PC-3 (cell line): ENCODE measurements around the gene CSF1.

Experiments
- EZH2 ChIP-seq: fragments of 300-600 bp; sonication (generic); IDR thresholded peaks from one replicate; pipeline ENCODE4 v1.6.1; 2017; ENCODE audit warnings: antibody characterized with exemption, mild to moderate bottlenecking, low read length; ENCODE audit not compliant: unreplicated experiment
- TF ChIP-seq, protein P1 (sequence below): fragments of 300-600 bp; sonication (generic); conservative IDR thresholded peaks from 2 replicates; pipeline ENCODE4 v1.5.1; 2017; ENCODE audit warnings: antibody characterized with exemption, low read depth, mild to moderate bottlenecking, low read length

DNA sequence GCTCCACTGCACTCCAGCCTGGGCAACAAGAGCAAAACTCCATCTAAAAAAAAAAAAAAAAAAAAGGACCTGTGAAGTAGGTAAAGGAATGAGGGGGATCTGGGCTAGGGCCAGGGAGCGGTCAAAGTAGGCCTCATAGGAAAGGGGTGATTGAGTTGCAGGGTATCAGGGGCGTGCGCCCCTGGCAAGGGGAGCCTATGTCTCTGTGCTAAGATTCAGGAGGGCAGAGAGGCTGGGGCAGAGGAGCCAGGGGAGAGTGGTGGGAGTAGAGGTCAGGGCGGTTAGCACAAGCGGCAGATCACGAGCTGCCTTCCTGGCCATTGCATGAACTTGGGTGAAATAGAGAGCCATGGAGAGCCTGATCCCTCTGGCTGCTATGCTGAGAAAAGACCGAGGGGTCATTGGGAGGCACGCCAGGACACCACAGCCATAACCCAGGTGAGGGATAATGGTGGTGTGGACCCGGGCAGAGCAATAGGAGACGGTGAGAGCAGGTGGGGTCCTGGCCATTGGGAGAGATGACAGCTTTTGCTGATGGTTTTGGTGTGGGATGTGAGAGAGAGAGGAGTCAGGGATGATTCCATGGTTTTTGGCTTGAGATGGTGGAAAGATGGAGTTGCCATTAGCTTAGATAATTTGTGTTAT lies 30.6 kb upstream of the CSF1 start:
- TF ChIP-seq, protein P1, sequence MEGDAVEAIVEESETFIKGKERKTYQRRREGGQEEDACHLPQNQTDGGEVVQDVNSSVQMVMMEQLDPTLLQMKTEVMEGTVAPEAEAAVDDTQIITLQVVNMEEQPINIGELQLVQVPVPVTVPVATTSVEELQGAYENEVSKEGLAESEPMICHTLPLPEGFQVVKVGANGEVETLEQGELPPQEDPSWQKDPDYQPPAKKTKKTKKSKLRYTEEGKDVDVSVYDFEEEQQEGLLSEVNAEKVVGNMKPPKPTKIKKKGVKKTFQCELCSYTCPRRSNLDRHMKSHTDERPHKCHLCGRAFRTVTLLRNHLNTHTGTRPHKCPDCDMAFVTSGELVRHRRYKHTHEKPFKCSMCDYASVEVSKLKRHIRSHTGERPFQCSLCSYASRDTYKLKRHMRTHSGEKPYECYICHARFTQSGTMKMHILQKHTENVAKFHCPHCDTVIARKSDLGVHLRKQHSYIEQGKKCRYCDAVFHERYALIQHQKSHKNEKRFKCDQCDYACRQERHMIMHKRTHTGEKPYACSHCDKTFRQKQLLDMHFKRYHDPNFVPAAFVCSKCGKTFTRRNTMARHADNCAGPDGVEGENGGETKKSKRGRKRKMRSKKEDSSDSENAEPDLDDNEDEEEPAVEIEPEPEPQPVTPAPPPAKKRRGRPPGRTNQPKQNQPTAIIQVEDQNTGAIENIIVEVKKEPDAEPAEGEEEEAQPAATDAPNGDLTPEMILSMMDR, result no peak
- no peak for TF ChIP-seq EZH2
